Osteocyte (in vitro differentiated cells): ENCODE measurements around the gene COL23A1. TPM values are rescaled to one million over a fixed set of nuclear protein-coding genes. Genes with fewer than 3 reads are reported as not detected.

Experiments
- DNase-seq: peaks from one replicate; pipeline ENCODE4 v3.0.0; 2021; ENCODE audit warnings: mixed read lengths; ENCODE audit not compliant: unreplicated experiment; ENCODE audit errors: extremely low spot score
- H3K27ac Mint-ChIP-seq: one replicate; pipeline ENCODE4 v1.8.0; 2021; ENCODE audit warnings: mild to moderate bottlenecking, mixed read lengths; ENCODE audit not compliant: unreplicated experiment
- H3K27me3 Mint-ChIP-seq: one replicate; pipeline ENCODE4 v1.8.0; 2021; ENCODE audit warnings: mixed read lengths; ENCODE audit not compliant: unreplicated experiment
- H3K36me3 Mint-ChIP-seq: one replicate; pipeline ENCODE4 v1.8.0; 2021; ENCODE audit warnings: mixed read lengths; ENCODE audit not compliant: unreplicated experiment
- H3K4me1 Mint-ChIP-seq: one replicate; pipeline ENCODE4 v1.8.0; 2021; ENCODE audit warnings: mixed read lengths; ENCODE audit not compliant: unreplicated experiment
- H3K4me3 Mint-ChIP-seq: one replicate; pipeline ENCODE4 v1.8.0; 2021; ENCODE audit warnings: mild to moderate bottlenecking, moderate library complexity, mixed read lengths; ENCODE audit not compliant: unreplicated experiment
- H3K9me3 Mint-ChIP-seq: one replicate; pipeline ENCODE4 v1.8.0; 2021; ENCODE audit warnings: mixed read lengths; ENCODE audit not compliant: unreplicated experiment
- total RNA-seq: library from RNA; stranded (reverse); gene quantifications from 2 replicates; pipeline ENCODE4 v1.2.1, GENCODE V29; 2021
- TF ChIP-seq, protein P1 (sequence below): fragments of 200-600 bp; sonication (generic); IDR thresholded peaks from 2 replicates; pipeline ENCODE4 v1.5.0; 2021; ENCODE audit warnings: antibody characterized with exemption, mild to moderate bottlenecking, moderate library complexity

Gene COL23A1
- total RNA-seq, 1 donor from 2014 or later: not detected

DNA sequence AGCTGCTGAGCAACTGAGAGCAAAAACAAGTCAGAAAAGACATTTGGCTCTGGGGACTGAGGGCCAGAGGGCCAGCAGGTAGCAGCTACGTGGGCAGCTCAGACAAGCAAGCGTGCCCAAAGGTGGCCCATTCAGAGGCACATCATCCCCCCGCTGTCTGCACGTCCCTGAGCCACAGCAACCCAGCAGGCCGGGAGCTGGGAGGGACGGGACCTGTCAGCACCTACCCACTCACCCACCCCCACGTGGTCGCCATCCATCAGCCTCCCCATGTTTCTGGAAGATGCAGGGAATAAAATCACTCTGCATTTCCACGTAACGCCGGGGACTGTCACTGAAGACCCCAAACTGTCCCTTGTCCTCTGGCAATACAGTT is 167.8 kb downstream of the COL23A1 start:
- Mint-ChIP-seq H3K36me3 (no peaks in the 10 kb centered on the region), H3K4me1 (no peaks in the 10 kb centered on the region), H3K27me3 (no peaks in the 10 kb centered on the region), H3K27ac (no peak overlapping the region), H3K4me3 (no peak overlapping the region), H3K9me3 (no peaks in the 10 kb centered on the region)
- DNase-seq: peak; percentile 59
- TF ChIP-seq, protein P1, sequence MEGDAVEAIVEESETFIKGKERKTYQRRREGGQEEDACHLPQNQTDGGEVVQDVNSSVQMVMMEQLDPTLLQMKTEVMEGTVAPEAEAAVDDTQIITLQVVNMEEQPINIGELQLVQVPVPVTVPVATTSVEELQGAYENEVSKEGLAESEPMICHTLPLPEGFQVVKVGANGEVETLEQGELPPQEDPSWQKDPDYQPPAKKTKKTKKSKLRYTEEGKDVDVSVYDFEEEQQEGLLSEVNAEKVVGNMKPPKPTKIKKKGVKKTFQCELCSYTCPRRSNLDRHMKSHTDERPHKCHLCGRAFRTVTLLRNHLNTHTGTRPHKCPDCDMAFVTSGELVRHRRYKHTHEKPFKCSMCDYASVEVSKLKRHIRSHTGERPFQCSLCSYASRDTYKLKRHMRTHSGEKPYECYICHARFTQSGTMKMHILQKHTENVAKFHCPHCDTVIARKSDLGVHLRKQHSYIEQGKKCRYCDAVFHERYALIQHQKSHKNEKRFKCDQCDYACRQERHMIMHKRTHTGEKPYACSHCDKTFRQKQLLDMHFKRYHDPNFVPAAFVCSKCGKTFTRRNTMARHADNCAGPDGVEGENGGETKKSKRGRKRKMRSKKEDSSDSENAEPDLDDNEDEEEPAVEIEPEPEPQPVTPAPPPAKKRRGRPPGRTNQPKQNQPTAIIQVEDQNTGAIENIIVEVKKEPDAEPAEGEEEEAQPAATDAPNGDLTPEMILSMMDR: no peak

DNA sequence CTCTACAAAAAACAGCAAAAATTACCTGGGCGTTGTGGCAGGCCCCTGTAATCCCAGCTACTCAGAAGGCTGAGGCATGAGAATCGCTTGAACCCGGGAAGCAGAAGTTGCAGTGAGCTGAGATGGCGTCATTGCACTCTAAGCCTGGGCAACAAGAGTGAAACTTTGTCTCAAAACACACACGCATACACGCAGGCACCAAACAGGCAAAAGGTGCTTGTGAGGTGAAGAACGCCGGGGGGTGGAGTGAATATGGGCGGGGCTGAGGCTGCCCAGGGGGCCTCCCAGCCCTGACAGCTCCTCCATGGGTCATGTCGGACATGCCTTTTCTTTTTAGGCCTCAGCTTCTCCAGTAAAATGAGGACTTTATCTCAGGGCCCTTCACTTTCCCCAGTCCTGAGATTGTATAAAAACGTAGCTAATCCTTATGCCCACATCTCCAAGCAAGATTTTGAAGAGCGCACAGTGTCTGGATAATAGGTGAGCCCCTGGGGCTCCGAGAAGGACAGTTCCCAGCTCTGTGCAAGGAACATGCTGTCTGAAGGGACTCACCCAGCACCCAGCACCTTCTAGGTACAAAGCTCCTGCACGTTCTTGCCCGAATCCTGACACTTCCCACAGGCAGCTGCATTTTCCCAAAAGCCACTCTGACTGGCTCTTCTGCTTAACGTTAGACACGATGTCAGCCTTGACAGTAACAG is 168.3 kb downstream of the COL23A1 start:
- Mint-ChIP-seq H3K27ac (no peak overlapping the region), H3K4me1 (no peaks in the 10 kb centered on the region)

DNA sequence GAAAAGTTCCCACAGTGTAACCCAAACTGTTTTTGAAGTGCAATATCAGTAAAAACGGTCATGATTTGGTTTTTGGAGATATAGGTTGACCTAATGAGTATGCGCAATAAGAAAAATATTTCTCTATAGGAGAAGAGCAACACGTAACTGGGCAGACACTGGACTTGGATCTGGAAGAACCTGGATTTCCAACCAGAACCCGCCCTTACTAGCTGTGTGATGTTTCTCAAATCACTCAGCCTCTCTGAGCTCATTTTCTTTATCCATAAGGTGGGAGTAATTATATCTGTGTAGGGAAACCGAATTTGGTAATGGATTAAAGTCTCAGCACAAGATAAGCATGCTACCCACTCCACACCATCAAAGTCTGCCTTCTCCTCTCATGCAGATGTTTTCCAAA is 169.1 kb downstream of the COL23A1 start:
- Mint-ChIP-seq H3K27ac (no peak overlapping the region), H3K36me3 (no peaks in the 10 kb centered on the region), H3K27me3 (no peaks in the 10 kb centered on the region), H3K9me3 (no peaks in the 10 kb centered on the region), H3K4me3 (no peak overlapping the region), H3K4me1 (no peaks in the 10 kb centered on the region)
- TF ChIP-seq, protein P1: no peak
- no peak for DNase-seq

More for the DNA sequence above, 168.3 kb downstream of the COL23A1 start:
- Mint-ChIP-seq H3K36me3 (no peaks in the 10 kb centered on the region), H3K27me3 (no peaks in the 10 kb centered on the region), H3K9me3 (no peaks in the 10 kb centered on the region), H3K4me3 (no peak overlapping the region)
- DNase-seq: peak; percentile 63
- TF ChIP-seq, protein P1: no peak

DNA sequence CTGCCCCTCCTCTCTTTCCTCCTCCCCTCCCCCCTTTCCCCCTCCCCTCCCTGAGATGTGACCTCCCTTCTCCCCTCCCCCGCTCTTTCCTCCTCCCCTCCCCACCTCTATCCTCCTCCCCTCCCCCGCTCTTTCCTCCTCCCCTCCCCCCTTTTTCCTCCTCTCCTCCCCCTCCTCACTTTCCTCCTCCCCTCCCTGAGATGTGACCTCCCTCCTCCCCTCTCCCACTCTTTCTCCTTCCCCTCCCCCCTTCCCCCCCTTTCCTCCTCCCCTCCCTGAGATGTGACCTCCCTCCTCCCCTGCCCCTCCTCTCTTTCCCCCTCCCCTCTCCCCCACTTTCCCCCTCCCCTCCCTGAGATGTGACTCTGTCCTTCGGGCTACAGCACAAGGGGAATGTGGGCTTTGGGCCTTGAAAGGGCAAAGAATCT is 169.8 kb downstream of the COL23A1 start:
- Mint-ChIP-seq H3K9me3 (no peaks in the 10 kb centered on the region), H3K4me1 (no peaks in the 10 kb centered on the region), H3K27ac (no peak overlapping the region), H3K4me3 (no peak overlapping the region), H3K36me3 (no peaks in the 10 kb centered on the region), H3K27me3 (no peaks in the 10 kb centered on the region)
- TF ChIP-seq, protein P1: no peak
- no peak for DNase-seq

DNA sequence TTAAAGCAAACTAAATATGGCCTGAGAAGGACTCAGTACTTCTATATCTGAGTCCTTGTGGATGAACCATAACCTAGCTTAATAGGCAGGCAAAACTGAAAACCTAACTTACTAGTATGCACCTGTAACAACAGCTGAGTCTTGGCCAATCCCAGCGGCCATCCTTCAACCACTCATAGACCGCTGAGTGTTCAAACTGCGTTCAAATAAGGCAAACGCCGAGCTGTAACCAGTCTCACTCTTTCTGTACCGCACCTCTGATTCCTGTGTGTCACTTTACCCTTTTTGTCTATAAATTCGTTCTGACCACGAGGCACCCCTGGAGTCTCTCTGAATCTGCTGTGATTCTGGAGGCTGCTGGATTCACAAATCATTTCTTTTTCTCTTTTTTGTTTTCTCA is 170.5 kb downstream of the COL23A1 start:
- DNase-seq: no peak
- Mint-ChIP-seq H3K27ac (no peak overlapping the region), H3K36me3 (no peaks in the 10 kb centered on the region)

More for the DNA sequence above, 170.5 kb downstream of the COL23A1 start:
- no peaks in the 10 kb centered on the region for H3K9me3 Mint-ChIP-seq
- H3K4me3 Mint-ChIP-seq: no peak overlapping the region
- H3K4me1 Mint-ChIP-seq: no peaks in the 10 kb centered on the region
- TF ChIP-seq, protein P1: no peak
- no peaks in the 10 kb centered on the region for H3K27me3 Mint-ChIP-seq
